ENCODE measurements around the gene UTF1.

The UTF1 gene

DNA sequence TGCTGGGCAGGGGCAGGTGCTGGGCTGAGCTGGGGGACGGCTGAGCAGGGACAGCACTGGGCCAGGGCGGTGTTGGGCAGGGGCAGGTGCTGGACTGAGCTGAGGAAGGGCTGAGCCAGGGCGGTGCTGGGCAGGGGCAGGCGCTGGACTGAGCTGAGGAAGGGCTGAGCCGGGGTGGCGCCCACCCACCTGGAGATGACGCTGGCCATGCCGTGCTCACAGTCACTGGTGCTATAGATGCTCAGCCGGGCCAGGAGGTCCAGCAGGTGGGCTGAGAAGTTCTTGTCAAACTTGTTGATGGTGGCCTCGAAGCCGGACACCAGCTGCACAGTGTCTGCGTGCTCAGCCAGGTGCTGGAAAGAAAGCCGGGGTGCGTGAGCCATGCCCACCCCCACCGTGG is 51.1 kb downstream of the UTF1 start:
- no peak for DNase-seq
- in situ Hi-C loops (cut with HindIII; ENCODE audit: low pct_ligation_motif_present, low pct_unique_long_range_greater_than_20kb, low sequenced_read_pairs): no loop called here
